ENCODE results near the gene KDM4C. TPM values are rescaled to one million over a fixed set of nuclear protein-coding genes. Genes with fewer than 3 reads are reported as not detected.

Gene KDM4C
- total and polyA plus RNA-seq, 2 donors (not counting 1 experiment from before 2014, with no cell fraction given): 13.0 to 39.0 TPM

- no peak overlapping the region for H3K27ac ChIP-seq (ENCODE audit: insufficient read depth, low read length)
- no peak overlapping the region for H3K4me2 ChIP-seq (ENCODE audit: extremely low read depth, insufficient read depth, low read length)
- no peaks in the 10 kb centered on the region for H3K36me3 ChIP-seq (ENCODE audit: control insufficient read depth, insufficient read depth, low read length)
- DNase-seq (ENCODE audit: low read depth in 2 of 2): no peak
- H3K9ac ChIP-seq (ENCODE audit: insufficient read depth, low read length): no peak overlapping the region
- no peak overlapping the region for H3K4me3 ChIP-seq (replicated peaks in 1 of 4; ENCODE audit: control extremely low read depth in 1 of 4, insufficient read depth in 1 of 4, low read depth in 3 of 4, low read length in 4 of 4)
- H4K20me1 ChIP-seq (ENCODE audit: control insufficient read depth, extremely low read depth, insufficient read depth, low read length): no peaks in the 10 kb centered on the region
- no peaks in the 10 kb centered on the region for H3K4me1 ChIP-seq (ENCODE audit: control insufficient read depth, extremely low read depth, insufficient read depth, low read length)
- H3K9me3 ChIP-seq (ENCODE audit: control insufficient read depth, insufficient read depth, low read depth, low read length): no peaks in the 10 kb centered on the region
- no peaks in the 10 kb centered on the region for H3K27me3 ChIP-seq (ENCODE audit: control insufficient read depth, insufficient read depth, low read length)
- H3K79me2 ChIP-seq (ENCODE audit: control insufficient read depth, insufficient read depth, low read length): no peaks in the 10 kb centered on the region
- no peak for TF ChIP-seq EZH2 (IDR thresholded peaks at IDR 0.05; ENCODE audit: low read length, missing control alignments)
- TF ChIP-seq CTCF (conservative IDR thresholded peaks at IDR 0.05 in 1 of 2, IDR thresholded peaks at IDR 0.05 in 1 of 2; ENCODE audit: low read depth in 1 of 2, low read length in 2 of 2): no peak
- H2AFZ ChIP-seq (ENCODE audit: low read length): no peak overlapping the region
Measured at GRCh38 chr9:6819529-6819928, 61.8 kb downstream of the KDM4C start.

- Histone ChIP-seq H3K79me2 (ENCODE audit: control insufficient read depth, insufficient read depth, low read length) (no peaks in the 10 kb centered on the region), H3K27ac (ENCODE audit: insufficient read depth, low read length) (no peak overlapping the region), H3K36me3 (ENCODE audit: control insufficient read depth, insufficient read depth, low read length) (no peaks in the 10 kb centered on the region), H3K9ac (ENCODE audit: insufficient read depth, low read length) (no peak overlapping the region), H4K20me1 (ENCODE audit: control insufficient read depth, extremely low read depth, insufficient read depth, low read length) (no peaks in the 10 kb centered on the region), H3K9me3 (ENCODE audit: control insufficient read depth, insufficient read depth, low read depth, low read length) (no peaks in the 10 kb centered on the region), H3K4me3 (replicated peaks in 1 of 4; ENCODE audit: control extremely low read depth in 1 of 4, insufficient read depth in 1 of 4, low read depth in 3 of 4, low read length in 4 of 4) (no peak overlapping the region), H2AFZ (ENCODE audit: low read length) (no peak overlapping the region), H3K4me2 (ENCODE audit: extremely low read depth, insufficient read depth, low read length) (no peak overlapping the region), H3K27me3 (ENCODE audit: control insufficient read depth, insufficient read depth, low read length) (no peaks in the 10 kb centered on the region), H3K4me1 (ENCODE audit: control insufficient read depth, extremely low read depth, insufficient read depth, low read length) (no peaks in the 10 kb centered on the region)
- DNase-seq (ENCODE audit: low read depth in 2 of 2): no peak
- TF ChIP-seq EZH2 (IDR thresholded peaks at IDR 0.05; ENCODE audit: low read length, missing control alignments): no peak
- no peak for TF ChIP-seq CTCF (conservative IDR thresholded peaks at IDR 0.05 in 1 of 2, IDR thresholded peaks at IDR 0.05 in 1 of 2; ENCODE audit: low read depth in 1 of 2, low read length in 2 of 2)
Measured at GRCh38 chr9:6822696-6823095, 64.9 kb downstream of the KDM4C start.

DNA sequence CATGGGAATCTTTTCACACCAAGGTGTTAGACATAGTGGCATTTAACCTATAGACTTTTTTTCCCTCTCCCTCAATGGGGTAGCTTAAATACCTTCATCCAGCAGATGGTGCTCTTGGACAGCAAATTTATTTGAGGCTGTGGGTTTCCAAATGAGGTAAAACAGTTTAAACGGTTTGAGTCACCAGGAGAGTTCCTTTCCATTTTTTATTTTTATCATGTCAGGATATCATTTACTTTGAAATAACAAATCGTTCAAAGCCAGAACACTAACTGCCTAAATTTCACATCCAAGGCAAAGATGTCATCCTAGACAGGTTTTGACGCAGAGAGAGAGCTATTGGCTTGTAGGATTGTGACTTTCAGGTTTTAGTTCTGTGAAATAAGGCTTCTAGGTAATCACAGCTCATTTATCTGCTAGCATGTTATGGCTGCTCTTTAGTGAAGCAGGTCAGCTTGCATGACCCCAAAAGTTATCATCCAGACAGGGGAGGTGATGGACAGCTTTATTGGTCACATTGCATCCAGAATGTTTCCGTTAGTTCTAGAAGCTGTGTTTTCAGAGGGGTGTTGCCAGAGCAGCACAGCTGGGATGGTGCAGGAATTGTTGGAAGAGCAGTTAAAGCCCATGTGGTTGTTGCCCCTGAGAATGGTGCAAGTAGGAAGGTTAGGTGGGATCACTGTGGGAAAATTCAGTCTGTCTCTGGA, 69.8 kb downstream of the KDM4C start:
- Histone ChIP-seq H2AFZ (ENCODE audit: low read length) (no peak overlapping the region), H3K4me1 (ENCODE audit: control insufficient read depth, extremely low read depth, insufficient read depth, low read length) (no peaks in the 10 kb centered on the region), H3K27me3 (ENCODE audit: control insufficient read depth, insufficient read depth, low read length) (no peaks in the 10 kb centered on the region), H3K4me2 (ENCODE audit: extremely low read depth, insufficient read depth, low read length) (no peak overlapping the region), H3K9ac (ENCODE audit: insufficient read depth, low read length) (no peak overlapping the region), H3K4me3 (replicated peaks in 1 of 4; ENCODE audit: control extremely low read depth in 1 of 4, insufficient read depth in 1 of 4, low read depth in 3 of 4, low read length in 4 of 4) (no peak overlapping the region), H4K20me1 (ENCODE audit: control insufficient read depth, extremely low read depth, insufficient read depth, low read length) (no peaks in the 10 kb centered on the region), H3K9me3 (ENCODE audit: control insufficient read depth, insufficient read depth, low read depth, low read length) (no peaks in the 10 kb centered on the region), H3K27ac (ENCODE audit: insufficient read depth, low read length) (no peak overlapping the region), H3K79me2 (ENCODE audit: control insufficient read depth, insufficient read depth, low read length) (no peaks in the 10 kb centered on the region), H3K36me3 (ENCODE audit: control insufficient read depth, insufficient read depth, low read length) (no peaks in the 10 kb centered on the region)
- peak; percentile 36 to 58 for DNase-seq (ENCODE audit: low read depth in 2 of 2)
- TF ChIP-seq EZH2 (IDR thresholded peaks at IDR 0.05; ENCODE audit: low read length, missing control alignments) (no peak), CTCF (conservative IDR thresholded peaks at IDR 0.05 in 1 of 2, IDR thresholded peaks at IDR 0.05 in 1 of 2; ENCODE audit: low read depth in 1 of 2, low read length in 2 of 2) (peak; percentile 58 to 63)
